GM23248 (cell line): ENCODE data around the gene LDLRAD3.

Experiments used
- EZH2 ChIP-seq: fragments of 200-600 bp; sonication (generic); IDR thresholded peaks from 2 replicates; pipeline ENCODE4 v1.6.1; 2018; ENCODE audit warnings: antibody characterized with exemption, mild to moderate bottlenecking; ENCODE audit not compliant: insufficient read depth, poor library complexity, severe bottlenecking
- EZH2phosphoT487 ChIP-seq: fragments of 200-600 bp; sonication (generic); IDR thresholded peaks from 2 replicates; pipeline ENCODE4 v1.6.1; 2018; ENCODE audit warnings: antibody characterized with exemption, moderate library complexity, mild to moderate bottlenecking, low read depth; ENCODE audit not compliant: insufficient read depth

DNA sequence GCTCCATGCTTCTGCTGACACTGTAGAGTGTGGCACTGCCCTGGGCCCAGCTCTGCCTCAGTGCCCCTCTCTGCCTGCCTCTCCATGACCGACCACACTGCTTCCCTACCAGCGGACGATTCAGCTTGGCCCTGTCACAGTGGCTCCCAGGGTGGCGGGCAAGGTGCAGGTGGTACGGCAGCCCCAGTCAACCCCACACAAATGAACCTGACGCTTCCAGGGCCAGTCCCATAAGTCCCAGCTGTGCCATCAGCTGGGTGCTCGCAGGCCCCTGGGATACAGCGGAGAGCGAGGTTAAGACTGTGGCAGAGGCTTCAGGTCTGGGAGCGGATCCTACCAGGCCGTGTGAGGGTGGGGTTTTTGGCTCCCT is 134.8 kb downstream of the LDLRAD3 start:
- TF ChIP-seq EZH2, result no peak
- TF ChIP-seq EZH2phosphoT487, result no peak
